LoVo (cell line): Measurements from ENCODE around the gene MNAT1.
"Not testable (repeated sequence)": the region's sequence is repeated elsewhere in the genome, so short reads cannot be mapped to it uniquely, and the experiment has no call there.

ENCODE experiments used
- DNase-seq: peaks from one replicate; pipeline ENCODE4 v3.0.0-alpha.2; 2016; ENCODE audit warnings: low spot score

The MNAT1 gene

DNA sequence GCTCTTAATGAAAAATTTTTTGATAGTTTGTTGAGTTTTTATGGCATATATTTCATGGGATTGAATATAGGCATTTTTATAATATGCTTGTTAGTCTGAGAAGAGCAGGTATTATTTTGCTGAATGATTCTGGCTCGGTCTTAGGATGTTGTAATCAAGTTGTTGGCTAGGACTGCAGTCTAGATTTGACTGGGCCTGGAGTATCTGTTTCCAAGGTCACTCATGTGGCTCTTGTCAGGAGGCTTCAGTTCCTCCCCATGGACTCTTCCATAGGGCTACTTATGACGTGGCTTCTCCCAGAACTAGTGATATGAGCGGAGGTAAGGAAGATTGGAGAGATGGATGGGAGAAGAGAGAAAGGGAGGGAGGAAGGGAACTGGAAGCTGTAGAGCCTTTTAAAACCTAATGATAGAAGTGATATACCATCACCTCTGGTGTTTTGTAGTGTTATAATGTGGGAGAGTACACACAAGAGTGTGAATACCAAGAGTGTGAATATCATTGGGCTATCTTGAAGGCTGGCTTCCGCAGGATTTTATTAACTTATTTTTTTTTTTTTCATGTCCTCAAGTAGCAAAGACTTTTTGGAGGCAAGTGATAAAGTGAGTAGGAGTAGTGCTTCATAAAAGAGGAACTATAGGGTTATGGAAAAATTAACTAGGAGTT lies 4.4 kb downstream of the MNAT1 start:
- DNase-seq, result no peak

DNA sequence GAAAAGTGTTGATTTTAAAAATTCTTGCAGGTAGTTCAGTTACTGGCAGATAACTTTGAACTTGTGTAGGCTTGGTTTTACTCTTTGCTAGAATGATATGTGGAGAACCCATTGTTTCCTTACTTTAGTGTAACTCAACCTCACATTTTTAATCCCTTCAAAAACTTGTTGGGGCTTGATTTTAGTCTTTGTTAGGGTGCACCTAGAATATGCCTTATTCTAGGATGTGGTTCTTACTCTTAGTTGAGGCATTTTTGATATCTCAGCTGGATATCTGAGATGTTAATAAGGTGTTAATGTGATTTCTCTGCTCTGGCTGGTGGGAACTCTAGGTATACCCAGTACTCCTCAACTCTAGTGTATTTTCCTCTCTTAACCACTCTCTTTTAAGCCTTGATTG lies 10.0 kb downstream of the MNAT1 start:
- DNase-seq, result no peak

DNA sequence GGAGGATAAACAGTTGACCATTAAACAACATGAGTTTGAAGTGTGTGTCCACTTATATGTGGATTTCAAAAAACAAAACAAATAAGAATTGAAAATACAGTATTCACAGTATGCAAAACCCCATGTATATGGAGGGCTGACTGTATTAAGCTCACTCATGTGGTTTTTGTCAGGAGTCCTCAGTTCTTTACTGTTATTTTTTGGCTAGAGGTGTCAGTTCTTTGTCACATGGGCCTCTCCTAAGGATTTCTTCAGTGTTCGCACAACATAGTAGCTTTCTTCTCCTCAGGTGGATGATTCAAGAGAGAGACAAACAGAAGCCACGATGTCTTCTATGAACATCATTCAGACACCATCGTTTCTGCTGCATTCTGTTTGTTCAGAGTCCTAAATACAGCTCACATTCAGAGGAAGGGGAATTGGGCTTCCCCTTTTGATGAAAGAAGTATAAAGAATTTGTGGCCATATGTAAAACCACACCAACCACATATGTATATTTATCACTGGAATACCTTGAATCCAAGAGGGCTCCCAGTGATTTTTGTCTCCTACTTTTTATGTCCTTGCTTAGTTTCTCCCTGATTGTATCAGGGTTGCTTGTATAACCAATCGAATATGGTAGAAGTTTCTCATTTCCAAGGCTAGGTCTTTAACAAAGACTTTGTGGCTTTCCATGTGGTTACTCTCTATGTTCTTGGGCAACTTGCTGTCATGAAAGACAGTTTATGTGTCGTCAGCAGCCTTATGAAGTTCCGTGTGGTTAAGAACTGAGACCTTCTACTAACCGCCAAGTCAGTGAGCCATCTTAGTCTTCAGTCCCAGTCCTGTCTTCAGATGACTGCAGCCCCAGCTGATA lies 18.9 kb downstream of the MNAT1 start:
- DNase-seq, result no peak

GRCh38 chr14:60756847-60757246 lies 22.3 kb downstream of the MNAT1 start:
- no peak for DNase-seq

- DNase-seq, result no peak
Measured at GRCh38 chr14:60757567-60758002, 23.0 kb downstream of the MNAT1 start.

- no peak for DNase-seq
Measured at GRCh38 chr14:60758885-60759284, 24.3 kb downstream of the MNAT1 start.

- DNase-seq, result no peak
Measured at GRCh38 chr14:60760209-60760608, 25.6 kb downstream of the MNAT1 start.

- DNase-seq, result no peak
Measured at GRCh38 chr14:60760644-60761364, 26.2 kb downstream of the MNAT1 start.

DNA sequence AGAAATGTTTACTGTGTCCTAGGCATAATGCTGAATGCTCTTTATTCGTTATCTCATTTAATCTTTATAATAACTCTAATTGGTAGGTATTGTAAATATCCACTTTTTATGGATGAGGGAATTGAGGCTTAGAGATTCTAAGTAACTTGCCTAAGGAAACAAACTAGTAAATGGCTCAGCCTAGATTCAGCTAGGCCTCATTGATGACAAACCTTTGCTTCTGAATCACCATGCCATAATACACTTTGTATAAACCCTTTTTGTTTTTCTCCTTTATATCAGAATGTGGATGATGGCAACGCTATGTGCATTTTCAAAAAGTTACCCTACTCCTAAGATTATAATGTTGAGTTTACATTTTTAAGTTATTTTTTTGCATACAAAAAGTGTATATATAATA lies 34.0 kb downstream of the MNAT1 start:
- DNase-seq, result no peak

GRCh38 chr14:60771117-60771516 lies 36.6 kb downstream of the MNAT1 start:
- no peak for DNase-seq

GRCh38 chr14:60773558-60773957 lies 39.0 kb downstream of the MNAT1 start:
- no peak for DNase-seq

DNA sequence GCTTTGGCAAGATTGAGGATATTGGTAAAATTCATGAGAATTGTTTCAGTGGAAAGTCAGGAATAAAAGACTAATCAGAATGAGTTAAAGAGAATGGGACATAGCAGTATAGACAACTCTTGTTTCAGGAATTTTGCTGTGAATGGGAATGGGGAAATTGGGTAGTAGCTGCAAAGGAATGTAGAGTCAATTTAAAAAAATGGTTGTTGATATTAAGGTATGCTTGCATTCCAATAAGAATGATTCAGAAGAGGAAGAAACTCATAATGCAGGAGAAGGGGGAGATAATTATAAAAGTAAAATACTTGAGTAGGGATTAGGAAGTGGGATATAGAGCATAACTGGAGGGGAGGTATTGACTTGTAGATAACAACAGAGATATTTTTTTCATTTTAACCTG lies 40.7 kb downstream of the MNAT1 start:
- DNase-seq, result peak; percentile 19

GRCh38 chr14:60777856-60778578 lies 43.5 kb downstream of the MNAT1 start:
- no peak for DNase-seq

DNA sequence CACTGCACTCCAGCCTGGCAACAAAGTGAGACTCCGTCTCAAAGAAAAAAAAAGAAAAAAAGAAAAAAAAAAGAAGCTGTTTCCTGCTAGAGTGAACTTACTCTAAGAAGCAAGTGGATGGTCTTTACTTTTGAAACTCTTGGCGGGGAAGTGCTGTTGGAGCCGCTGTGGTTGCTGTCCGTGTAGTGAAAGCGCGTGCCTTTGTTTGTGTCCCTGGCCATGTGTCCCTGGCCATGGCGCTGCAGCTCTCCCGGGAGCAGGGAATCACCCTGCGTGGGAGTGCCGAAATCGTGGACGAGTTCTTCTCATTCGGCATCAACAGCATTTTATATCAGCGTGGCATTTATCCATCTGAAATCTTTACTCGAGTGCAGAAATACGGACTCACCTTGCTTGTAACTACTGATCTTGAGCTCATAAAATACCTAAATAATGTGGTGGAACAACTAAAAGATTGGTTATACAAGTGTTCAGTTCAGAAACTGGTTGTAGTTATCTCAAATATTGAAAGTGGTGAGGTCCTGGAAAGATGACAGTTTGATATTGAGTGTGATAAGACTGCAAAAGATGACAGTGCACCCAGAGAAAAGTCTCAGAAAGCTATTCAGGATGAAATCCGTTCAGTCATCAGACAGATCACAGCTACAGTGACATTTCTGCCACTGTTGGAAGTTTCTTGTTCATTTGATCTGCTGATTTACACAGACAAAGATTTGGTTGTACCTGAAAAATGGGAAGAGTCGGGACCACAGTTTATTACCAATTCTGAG lies 45.4 kb downstream of the MNAT1 start:
- DNase-seq, result not testable (repeated sequence)

DNA sequence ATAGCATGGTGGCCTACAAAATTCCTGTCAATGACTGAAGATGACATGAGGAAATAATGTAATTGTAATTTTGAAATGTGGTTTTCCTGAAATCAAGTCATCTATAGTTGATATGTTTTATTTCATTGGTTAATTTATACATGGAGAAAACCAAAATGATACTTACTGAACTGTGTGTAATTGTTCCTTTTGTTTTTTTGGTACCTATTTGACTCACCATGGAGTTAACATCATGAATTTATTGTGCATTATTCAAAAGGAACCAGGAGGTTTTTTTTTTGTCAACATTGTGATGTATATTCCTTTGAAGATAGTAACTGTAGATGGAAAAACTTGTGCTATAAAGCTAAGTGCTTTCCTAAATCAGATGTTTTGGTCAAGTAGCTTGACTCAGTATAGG lies 46.0 kb downstream of the MNAT1 start:
- not testable (repeated sequence) for DNase-seq

GRCh38 chr14:60786905-60787304 lies 52.3 kb downstream of the MNAT1 start:
- DNase-seq, result no peak

DNA sequence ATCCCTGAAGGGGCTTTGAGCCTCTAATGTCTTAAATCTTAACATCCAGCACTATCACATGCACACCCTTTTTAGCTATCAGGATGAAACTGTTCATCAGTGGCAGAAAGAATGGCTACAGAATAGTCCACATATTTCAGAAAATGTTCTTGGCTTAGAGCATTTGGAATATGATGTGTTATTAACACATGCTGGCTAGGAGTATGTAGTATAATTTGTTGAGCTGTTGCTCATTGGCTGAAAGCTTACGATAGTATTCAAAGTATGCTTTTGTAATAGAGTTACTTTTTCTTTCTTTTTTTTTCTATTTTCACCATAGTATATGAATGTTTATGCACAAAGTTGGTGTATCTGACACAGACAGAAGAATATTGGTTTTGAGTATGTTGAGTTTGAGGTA lies 55.1 kb downstream of the MNAT1 start:
- no peak for DNase-seq

- no peak for DNase-seq
Measured at GRCh38 chr14:60790850-60791249, 56.3 kb downstream of the MNAT1 start.

DNA sequence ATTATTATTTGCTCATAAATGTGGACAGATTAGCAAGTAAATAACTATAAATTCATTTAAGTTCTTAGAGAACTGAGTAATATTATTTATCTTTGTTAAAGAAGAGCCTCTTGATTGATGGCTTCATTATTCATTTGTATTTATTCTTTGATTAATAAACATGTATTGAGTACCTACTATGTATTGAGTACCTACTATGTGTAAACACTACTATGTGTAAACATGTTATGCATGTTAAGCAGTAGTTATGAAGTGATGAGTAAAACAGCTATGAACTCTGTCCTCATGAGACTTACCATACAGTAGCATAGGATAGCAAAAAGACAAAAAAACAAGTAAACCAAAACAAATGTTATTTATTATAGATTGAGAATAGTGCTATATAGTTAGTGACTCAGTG lies 61.9 kb downstream of the MNAT1 start:
- DNase-seq, result no peak

GRCh38 chr14:60800409-60800808 lies 65.8 kb downstream of the MNAT1 start:
- DNase-seq, result no peak

GRCh38 chr14:60803871-60804270 lies 69.3 kb downstream of the MNAT1 start:
- no peak for DNase-seq
